ENCODE measurements around the gene FMNL2.

GRCh38 chr2:152363936-152364335 is 29.0 kb downstream of the FMNL2 start:
- TF ChIP-seq EZH2 (IDR thresholded peaks at IDR 0.05; ENCODE audit: low read depth) (no peak), CTCF (conservative IDR thresholded peaks at IDR 0.05) (no peak)

All from PC-9 (cell line).